HTERT RPE-1 (cell line): ENCODE data around the gene BEX3.
"Not testable (repeated sequence)": the region's sequence is repeated elsewhere in the genome, so short reads cannot be mapped to it uniquely, and the experiment has no call there.

ENCODE experiments used
- in situ Hi-C: fragments of 300-500 bp; cut with MboI; formaldehyde crosslinking; loops from 4 replicates; pipeline ENCODE4 v1.14.3; 2020; ENCODE audit warnings: low sequenced_read_pairs

The BEX3 gene

DNA sequence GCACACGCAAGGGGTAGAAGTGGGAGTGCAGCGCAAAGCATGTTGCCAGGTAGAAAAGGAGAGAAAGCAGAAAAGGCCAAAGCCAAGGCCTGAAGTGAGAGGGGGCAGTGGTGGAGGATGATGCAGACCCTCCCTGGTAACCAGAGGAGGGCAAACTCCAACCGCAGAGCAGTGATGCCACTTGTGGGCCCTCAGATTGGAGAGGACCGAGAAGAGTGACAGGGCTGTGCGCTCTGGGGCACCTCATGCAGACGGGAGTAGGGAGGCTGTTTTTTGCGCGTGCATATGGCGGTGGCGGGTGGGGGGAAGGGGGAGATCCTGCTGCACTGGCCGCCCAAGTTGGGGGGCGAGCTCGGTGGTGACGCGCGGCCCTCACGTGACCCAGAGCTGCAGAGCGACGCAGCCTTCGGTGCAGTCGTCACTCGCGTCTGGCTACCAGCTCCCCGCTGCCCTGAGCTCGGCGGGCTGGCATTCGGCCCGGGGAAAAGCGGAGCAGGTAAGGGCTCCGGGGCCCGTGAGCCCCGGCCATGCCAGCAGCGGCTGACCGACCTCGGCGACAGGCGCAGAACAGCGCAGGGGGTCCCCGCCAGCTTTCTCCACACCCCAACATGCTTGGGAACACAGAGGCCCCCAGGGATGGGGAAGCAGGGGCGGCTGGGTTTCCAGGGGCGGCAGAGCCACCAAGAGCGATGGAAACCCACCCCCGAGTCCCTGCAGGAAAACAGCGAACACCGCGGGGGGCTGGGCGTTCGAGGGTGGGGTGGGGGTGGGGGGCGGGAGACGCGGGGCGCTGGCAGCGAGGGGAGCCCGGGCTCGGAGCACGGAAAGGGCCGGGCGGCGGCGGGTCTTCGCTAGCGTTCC, at the start of gene BEX3:
Gene BEX3 (plus strand): TSS at position 421 of the 861 bp plus-strand sequence. CDS start 984 bp downstream, outside the sequence.
- in situ Hi-C loops, result no loop called here

DNA sequence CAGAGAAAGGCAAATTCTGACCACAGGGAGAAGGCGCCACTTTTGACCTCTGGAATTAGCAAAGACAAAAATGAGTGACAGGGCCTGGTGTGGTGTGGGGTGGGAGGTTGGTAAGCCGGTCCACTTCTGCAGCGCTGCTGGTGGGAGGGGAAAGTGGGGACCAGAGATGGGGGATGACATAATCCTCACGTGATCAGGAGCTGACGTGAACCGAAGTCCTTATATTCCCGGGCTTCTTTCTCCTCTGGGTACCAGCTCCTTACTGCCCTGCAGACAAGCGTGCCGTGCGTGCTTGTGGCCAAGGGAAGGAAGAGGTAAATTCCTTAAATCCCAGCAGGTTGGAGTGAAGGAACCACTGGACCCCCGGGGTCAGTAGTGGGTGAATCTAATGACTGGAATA, 46.3 kb upstream of the BEX3 start, which contains the start of gene TCEAL7:
Gene TCEAL7 (plus strand): TSS at position 249 of the 400 bp plus-strand sequence. CDS start 1,165 bp downstream, outside the sequence.
- in situ Hi-C loops, result no loop called here

DNA sequence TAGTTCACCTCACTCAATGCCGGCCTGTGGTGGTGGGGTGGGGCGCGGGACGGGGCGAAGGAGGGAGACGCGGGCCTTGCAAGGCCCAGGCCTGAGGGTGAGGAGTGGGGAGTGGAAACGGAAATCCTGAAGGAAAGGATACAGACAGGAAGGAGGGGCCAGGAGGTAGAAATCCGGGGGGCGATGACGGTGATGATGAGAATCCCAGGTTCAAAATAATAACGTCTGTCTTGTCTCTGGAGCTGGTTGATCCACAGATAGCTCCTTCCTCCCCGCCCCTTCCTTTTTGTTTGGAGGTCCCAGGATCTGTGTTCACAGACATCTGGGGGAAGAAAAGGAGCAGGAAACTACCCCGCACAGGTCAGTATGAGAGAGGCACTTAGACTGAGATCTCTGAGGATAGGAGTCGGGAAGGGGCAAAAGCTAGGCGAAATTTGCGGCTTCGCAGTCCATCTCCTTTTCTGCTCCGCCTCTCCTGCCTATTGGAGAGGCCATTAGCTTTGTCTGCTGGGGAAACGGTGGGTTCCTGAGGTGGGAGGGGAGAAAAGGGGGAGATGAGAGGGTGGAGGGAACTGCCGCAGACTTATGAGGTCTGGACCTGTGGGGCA, 45.6 kb upstream of the BEX3 start:
- in situ Hi-C loops, result no loop called here

DNA sequence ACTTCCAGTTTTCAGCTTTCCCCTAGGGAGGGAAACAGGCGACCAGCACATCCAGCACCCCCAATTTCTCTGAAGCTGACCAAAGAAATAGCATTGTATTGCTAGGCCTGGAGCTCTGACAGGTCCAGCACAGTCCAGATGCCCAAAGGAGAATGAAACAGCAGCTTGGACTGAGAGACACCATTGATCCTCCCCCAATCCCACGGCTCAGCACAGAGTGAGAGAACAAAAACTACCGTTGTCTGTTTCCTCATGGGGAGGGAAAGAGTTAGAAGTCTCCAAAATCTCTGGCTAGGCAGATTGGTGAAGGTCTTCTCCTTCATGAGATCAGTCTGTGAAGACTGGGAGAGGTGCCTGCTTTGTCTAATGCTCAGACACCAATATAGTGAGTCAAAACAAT, 37.7 kb upstream of the BEX3 start:
- in situ Hi-C loops, result no loop called here

DNA sequence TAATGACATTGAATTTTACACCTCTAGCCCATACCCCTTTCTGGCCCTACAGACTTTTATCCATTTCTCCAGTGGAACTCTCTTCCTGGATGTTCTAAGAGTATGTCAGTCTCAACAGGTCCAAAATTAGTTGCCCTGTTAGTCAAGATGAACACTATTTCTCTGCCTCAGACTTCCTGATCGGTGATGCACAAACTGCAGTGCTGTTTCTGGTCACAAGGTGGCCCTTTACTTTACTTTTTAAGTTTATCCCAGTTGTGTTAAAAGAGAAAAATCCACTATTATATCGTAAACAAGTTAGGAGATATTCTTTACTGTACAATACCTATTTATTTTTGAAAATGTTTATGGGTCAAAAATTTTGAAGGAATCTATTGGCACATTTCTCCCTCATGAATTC, 33.2 kb upstream of the BEX3 start:
- in situ Hi-C loops, result no loop called here

DNA sequence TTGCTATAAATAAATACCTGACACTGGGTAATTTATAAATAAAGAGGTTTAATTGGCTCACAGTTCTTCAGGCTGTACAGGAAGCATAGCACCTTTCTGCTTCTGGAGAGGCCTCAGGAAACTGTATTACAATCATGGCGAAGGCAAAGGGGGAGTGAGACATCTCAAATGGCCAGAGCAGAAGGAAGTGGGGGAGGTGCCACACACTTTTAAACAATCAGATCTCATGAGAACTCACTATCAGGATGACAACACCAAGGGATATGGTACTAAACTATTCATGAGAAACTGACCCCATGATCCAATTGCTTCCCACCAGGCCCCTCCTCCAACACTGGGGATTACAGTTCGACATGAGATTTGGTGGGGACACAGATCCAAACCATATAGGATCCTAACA, 31.7 kb upstream of the BEX3 start:
- in situ Hi-C loops, result no loop called here

DNA sequence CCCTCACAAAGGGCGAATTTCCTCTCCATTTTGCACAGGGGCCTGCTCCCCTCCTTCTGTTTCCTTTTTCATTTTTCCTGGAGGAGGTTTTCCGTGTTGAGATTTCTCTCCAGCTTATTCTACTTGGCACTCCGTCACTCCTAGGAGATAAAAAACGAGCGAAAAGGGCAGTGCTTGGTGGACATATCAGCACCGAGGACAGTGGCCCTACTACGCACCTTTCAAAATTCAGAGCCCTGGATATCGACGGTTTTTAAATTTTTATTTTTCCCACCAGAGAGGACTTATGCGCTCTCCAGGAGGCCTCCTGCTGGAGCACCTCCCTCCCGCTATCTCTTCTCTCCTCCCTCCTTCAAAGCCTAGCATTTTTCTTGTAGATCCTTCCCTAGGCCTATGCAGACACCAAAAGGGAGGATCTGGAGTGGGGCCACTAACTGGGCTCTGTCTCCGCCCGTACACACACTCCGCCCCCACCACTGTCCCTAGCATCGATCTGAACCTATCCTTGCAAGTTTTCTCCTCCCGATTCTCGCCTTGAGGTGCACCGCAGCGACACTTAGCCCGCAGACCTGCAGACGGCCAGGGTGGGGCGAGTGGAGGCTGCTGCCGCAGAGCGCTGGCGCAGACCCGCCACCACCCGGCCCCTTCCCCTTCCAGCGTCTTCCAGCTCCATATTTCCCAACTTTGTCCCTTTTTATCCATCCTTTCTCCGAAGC, 28.5 kb upstream of the BEX3 start:
- in situ Hi-C loops, result no loop called here

DNA sequence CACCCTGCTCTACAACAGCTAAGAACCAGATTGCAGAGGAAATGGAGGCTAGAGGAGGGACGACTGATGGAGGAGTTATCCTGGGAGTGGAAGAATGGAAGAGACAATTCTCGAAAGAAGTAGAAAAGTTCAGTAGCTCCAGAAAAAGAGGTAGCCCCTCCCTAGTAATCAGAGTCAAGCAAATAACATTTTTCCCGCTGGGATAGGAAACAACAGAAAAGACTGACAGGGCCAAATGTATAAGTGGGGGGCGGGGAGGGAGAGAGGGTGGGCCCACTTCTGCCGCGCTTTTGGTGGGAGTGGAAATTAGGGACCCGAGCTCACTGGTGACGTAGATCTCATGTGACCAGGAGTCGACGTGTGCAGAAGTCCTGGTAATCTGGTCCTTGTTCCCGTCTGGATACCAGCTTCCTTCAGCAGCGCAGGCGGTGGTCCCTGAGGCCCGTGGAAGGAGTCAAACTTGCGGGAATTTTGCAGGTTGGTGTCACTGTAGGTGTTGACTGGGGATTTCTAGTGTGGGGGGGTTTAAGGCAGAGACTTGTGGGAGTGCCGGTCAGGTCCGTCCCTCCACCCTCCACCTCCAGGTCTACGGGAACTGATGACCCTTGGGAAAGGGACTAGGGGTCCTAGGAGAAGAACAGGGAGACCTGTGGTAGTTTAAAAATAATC, 20.1 kb upstream of the BEX3 start, which contains the start of gene TCEAL9:
Gene TCEAL9 (plus strand): TSS at position 377 of the 669 bp plus-strand sequence. CDS start 1,179 bp downstream, outside the sequence.
- in situ Hi-C loops, result no loop called here

DNA sequence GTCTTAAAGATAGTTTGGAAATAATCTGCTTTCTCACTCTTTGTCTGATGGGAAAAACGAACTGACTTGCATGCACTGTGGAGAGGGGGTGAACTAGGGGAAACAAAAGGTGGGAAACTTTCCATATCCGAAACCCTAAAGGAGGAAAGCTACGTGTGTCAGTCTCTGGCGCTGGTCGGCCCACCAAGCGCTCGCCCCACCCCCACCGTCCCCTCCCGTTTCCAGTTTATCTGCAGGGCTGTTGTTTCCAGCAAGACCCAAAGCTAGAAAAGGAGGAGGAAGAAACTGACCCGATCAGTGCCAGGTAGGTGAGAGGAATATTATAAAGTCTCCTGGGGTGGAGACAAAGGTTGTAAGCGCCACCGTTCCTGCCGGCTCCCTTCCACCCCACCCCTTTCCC, 19.5 kb upstream of the BEX3 start:
- in situ Hi-C loops, result no loop called here

DNA sequence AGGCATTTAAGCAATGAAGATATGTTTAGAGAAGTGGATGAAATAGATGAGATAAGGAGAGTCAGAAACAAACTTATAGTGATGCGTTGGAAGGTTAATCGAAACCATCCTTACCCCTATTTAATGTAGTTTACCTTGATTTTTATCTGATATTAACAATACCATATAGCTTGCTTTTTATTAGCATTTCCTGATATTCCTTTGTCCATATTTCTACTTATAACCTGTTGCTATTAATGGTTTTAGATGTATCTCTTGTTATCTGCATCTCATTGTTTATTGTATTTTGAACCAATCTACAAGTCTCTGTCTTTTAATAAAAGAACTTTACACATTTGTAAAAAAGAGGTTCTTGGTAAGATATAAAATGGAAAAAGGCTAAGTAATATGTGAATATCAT, 18.5 kb upstream of the BEX3 start:
- in situ Hi-C loops, result no loop called here

DNA sequence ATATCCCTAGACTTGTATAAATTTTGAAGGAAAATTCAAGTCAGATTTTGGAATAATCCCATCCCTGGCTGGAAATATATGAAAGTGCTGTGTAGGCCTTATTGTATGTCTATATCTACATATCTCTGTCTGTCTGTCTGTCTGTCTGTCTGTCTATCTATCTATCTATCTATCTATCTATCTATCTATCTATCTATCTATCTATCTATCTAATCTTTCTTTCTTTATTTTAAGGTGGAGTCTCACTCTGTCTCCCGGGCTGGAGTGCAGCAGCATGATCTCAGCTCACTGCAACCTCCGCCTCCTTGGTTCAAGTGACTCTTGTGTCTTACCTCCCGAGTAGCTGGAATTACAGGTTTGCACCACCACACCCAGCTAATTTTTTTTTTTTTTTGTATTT, 16.7 kb upstream of the BEX3 start:
- in situ Hi-C loops, result not testable (repeated sequence)

DNA sequence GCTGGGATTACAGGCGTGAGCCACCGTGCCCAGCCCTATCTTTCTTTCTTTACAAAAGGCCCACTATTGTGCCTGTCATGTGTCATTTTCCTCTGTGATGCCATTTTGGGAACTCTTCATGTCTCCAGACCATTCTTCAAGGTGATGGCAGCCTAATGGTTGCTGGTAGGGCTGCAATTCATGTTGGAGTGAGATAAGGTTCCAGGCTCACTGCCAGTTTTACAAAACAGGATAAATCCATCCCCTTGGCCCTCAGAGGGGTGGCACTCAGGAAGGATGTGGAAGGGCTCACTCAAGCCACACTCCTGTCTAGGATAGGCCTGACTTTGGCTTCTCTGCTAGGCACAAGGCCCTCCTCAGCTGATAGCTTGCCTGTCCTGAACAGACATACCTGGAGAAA, 16.2 kb upstream of the BEX3 start:
- in situ Hi-C loops, result no loop called here

DNA sequence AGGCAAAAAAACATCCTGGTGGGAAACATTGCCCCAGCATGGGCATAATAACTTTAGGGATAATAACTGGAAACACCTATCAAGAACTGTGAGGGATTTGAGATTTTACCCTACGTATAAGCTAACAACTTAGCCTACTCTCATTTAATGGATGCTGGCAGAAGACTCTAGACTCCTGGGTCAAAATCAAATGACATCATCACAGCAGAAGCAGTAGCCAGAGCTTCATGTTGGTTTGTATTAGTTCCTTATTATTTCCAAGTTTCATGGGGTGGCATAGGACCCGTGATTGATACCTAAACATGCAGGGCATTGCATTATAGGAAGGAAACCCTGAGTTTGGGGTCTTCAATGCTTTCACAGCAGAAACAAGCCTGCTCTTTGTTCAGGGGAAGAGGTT, 15.4 kb upstream of the BEX3 start:
- in situ Hi-C loops, result no loop called here

DNA sequence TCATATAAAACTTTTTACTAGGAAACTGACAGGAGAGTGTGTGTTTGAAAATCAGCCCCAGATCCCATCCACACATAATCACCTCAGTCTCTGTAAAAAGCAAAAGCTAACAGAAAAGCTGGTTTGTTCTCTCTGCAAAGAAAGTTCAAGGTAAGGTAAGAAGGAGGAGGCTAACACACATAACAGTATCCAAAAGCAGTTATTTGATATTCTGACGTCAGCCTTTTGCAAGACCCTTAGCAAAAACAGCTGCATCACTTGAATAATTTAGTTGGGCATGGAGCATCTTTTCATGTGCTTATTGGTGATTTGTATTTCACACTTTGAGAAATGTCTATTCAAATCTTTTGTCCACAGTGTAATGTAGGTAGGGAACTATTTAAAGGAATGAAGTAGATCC, 14.5 kb upstream of the BEX3 start:
- in situ Hi-C loops, result no loop called here

DNA sequence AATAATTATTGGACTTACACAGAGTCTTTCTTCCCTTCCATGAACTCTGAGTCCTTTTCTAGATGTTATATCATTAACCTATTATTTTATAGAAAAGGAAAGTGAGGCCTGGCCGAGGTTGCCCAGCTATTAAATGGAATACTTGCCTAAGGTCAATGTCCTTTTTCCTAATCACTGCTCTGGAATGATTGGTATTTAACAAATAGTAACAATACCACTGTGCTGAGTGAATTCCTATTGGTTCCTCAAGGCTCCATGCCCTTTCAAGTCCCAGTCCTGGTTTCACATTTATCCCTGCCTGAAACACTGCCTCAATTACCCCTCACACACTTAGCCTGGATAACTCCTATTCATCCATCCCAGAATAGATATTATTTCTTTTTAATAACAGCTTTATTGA, 13.9 kb upstream of the BEX3 start:
- in situ Hi-C loops, result no loop called here

DNA sequence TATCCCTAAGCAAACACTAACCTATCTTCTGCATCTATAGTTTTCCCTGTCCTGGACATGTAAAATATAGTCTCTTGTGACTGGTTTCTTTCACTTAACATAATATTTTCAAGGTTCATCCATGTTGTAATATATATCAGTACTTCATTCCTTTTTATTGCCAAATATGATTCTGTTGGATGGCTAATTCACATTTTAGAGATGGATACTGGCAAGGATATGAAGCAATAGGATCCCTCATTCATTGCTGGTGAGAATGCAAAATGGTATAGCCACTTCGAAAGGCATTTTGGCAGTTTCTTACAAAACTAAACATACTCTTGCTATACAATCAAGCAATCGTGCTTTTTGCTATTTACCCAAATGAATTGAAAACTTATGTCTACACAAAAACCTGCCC, 13.3 kb upstream of the BEX3 start:
- in situ Hi-C loops, result no loop called here

DNA sequence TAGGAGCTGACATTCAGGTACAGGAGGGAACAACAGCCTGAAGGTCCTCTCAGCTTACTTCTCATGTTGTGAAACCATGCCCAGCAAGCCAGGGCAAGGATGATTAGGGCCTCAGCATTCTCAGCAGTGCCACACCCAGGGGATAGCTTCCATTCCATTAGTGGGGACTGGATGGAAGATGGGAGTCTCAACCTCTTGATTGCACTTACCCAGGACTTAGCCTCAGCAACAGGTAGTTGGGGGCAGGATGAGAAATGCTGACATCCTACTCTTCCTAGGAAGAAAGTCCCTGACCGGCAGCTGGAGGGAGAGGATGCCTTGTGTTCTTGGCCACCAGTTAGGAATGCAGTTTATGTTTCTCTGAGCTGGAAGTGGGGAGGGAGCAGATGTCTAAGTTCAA, 8.8 kb upstream of the BEX3 start:
- in situ Hi-C loops, result no loop called here

DNA sequence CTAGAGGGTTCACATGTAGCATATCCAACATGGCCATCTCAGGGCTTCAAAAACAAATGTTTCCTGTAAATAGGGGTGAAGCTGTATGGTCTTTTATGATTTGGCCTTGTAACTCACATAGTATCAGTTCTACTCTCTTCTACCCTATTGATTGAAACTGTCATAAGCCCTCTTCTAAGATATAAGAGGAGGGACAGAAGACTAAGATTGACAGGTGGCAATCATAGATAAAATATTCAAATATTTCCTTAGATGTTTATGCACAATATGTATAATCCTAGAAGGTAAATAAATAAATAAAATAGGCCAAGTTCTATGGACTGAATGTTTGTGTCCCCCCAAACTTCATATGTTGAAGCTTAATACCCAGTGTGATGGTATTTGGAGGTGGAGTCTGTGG, 6.9 kb upstream of the BEX3 start:
- in situ Hi-C loops, result no loop called here

DNA sequence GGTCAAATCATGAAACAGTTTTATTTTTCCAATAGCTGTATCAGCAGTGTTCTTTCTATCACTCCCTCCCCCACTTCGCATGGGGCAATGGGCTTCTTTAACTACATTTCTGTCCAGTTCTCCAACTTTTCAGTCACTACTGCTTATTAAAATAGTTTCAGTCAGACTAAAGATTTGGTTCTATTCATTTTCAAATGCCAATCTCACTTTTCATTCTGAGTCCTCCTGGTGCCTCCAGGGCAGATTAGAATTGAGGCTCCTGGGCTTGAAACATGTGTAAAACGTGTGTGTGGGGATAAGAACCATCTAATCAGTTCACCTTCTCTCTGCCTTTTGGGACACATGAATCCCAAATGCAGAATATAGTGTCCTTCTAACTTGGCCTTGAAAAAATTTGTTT, 3.5 kb upstream of the BEX3 start:
- in situ Hi-C loops, result no loop called here

DNA sequence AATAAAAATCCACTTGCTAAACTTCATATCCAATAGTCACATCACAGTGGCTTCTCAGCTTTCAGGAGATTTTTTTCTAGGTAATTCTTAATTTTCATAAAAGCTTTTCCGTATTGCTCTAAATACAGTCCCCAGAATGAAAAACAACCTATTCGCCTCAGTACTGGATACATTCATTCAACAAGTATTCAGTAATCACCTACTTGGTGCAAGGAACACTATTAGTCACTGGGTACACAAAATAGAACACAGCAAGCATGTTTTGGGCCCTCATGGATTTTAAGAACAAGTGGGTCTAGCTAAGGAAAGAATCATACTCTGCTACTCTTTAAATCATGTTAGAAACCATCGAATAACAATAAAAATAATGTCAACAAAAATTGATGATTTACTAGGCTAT, 2.8 kb upstream of the BEX3 start:
- in situ Hi-C loops, result no loop called here

DNA sequence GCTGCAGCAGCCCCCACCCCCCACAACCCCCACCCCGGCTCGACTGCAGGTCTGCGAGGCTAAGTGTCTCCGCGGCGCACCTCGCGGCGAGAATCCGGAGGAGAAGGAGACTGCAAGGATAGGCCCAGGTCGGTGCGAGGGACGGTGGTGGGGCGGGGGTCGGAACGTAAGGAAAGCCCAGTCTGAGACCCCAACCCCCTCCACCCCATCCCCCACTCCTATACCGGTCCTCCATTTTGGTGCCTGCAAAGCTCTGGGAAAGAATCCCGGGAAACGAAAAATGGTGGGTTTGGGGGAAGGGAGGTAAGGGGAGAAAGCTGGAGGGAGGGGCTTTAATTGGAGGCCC, 614 bp downstream of the BEX3 start:
- in situ Hi-C loops, result no loop called here
